GM06990 (cell line): ENCODE data around the gene ACTMAP.

Source experiments
- DNase-seq: peaks from one replicate; pipeline ENCODE4 v3.0.0-alpha.2; 2011; ENCODE audit not compliant: insufficient read length; ENCODE audit errors: extremely low read depth
- H3K27me3 ChIP-seq: replicated peaks from 2 replicates; pipeline ENCODE4 v1.6.0; 2011; ENCODE audit warnings: low read length; ENCODE audit not compliant: control insufficient read depth, insufficient read depth
- H3K36me3 ChIP-seq: 2 replicates; pipeline ENCODE4 v1.5.1; 2011; ENCODE audit warnings: low read length; ENCODE audit not compliant: control insufficient read depth, insufficient read depth
- H3K4me3 ChIP-seq: replicated peaks from 2 replicates; pipeline ENCODE4 v1.5.1; 2011; ENCODE audit warnings: low read depth, mild to moderate bottlenecking, control low read depth, low read length
- TF ChIP-seq, protein P1 (sequence below): IDR thresholded peaks from 2 replicates; pipeline ENCODE4 v1.5.1; 2011; ENCODE audit warnings: low read length, control low read depth, mild to moderate bottlenecking, inconsistent platforms; ENCODE audit not compliant: insufficient read depth, poor library complexity, severe bottlenecking

ACTMAP gene, protein sequence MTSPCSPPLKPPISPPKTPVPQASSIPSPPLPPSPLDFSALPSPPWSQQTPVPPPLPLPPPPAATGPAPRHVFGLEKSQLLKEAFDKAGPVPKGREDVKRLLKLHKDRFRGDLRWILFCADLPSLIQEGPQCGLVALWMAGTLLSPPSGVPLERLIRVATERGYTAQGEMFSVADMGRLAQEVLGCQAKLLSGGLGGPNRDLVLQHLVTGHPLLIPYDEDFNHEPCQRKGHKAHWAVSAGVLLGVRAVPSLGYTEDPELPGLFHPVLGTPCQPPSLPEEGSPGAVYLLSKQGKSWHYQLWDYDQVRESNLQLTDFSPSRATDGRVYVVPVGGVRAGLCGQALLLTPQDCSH

GRCh38 chr19:40750058-40750873, at the start of gene ACTMAP:
Gene ACTMAP (minus strand): TSS chr19:40750477. CDS start chr19:40749803, 674 bp downstream.
- Histone ChIP-seq H3K27me3 (no peaks in the 10 kb centered on the region), H3K36me3 (peaks cover under 1% of the 10 kb centered on the region), H3K4me3 (peak within 1 kb of the TSS; percentile 95)
- DNase-seq: peak; percentile 100
- TF ChIP-seq, protein P1, sequence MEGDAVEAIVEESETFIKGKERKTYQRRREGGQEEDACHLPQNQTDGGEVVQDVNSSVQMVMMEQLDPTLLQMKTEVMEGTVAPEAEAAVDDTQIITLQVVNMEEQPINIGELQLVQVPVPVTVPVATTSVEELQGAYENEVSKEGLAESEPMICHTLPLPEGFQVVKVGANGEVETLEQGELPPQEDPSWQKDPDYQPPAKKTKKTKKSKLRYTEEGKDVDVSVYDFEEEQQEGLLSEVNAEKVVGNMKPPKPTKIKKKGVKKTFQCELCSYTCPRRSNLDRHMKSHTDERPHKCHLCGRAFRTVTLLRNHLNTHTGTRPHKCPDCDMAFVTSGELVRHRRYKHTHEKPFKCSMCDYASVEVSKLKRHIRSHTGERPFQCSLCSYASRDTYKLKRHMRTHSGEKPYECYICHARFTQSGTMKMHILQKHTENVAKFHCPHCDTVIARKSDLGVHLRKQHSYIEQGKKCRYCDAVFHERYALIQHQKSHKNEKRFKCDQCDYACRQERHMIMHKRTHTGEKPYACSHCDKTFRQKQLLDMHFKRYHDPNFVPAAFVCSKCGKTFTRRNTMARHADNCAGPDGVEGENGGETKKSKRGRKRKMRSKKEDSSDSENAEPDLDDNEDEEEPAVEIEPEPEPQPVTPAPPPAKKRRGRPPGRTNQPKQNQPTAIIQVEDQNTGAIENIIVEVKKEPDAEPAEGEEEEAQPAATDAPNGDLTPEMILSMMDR: no peak

DNA sequence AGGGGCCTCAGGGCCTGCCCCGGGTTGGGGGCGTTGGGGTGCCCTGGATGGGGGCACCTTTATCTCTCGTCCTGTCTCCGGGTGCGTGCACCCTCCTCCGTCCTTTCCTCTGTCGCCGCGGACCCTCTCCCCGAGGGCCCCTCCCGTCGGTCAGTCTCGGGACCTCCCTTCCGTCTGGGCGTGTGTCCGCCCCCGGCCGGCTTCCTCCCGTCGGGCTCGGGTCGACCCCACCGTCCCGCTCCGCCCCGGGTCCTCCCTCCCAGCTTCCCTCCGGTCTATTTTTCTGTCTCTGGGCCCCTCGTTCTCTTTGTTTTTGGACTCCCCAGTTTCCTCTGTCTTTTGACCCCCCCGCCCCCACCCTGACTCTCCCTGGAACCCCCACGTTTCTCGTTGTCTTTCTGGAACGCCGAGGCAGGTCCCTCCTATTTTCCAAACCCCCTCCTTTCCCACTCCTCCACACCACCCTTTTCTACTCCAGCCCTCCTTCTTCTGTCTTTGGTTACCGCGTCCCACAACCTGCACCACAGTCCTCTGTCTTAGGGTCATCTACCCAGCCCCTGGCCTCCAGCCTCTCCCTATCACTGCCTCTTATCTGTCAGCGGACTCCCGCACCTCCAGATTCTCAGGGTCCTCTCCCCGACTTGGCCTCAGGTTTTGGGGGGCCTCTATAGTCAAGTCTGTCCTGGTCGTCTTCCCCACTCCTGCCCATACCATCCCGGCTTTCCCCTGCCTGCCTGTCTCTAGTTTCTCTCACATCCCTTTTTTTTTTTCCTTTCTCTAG, 49.5 kb upstream of the ACTMAP start:
- peak overlapping the region; percentile 93 for H3K4me3 ChIP-seq
- DNase-seq: peak; percentile 50
- H3K27me3 ChIP-seq: no peaks in the 10 kb centered on the region
- TF ChIP-seq, protein P1: no peak
- peaks cover 19% of the 10 kb centered on the region for H3K36me3 ChIP-seq

DNA sequence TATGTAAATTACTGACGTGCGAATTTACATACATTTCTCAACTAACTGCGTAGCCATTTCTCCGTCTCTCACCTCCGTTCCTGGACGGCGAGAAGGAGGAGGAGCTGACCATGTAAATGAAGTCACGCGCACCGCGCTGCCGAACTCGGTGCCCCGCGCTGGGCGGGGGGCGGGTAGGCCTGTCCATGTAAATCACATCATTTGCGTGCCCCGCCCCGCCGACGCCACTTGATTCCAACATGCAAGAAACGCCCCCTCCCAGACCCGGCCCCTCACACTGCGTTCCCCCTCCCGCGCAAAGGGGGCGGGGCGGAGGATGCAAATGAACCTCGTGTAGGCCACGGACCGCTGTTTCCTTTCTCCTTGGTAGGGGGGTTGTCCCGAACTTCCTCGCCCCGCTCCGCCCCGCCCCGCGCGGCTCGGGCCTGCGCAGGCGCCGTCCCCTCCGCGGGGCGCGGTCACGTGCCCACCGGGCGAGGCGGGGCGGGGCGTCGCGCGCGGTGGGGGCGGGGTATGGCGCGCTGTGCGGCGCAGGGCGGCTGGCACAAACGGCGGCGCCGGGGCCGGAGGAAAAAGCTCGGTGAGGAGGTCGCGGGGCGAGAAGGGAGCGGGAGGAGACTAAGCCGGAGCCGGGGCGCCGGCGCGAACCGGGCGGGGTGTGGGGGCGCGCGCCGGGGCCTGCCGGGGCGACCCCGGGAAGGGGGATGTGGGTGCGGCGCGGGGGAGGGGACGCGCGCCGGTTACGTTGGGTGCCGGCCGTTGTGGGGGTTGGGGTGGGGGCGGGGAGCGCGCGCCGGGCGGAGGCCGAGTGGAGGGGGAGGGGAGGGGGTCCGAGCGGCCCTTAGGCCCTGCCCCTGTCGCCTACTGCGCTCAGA, 48.6 kb upstream of the ACTMAP start, which contains the start of gene EGLN2:
EGLN2 (plus strand) TSS at position 509 of the 875 bp plus-strand sequence. CDS start 1,382 bp downstream, outside the sequence.
- DNase-seq: peak; percentile 100
- Histone ChIP-seq H3K27me3 (no peaks in the 10 kb centered on the region), H3K36me3 (peaks cover 14% of the 10 kb centered on the region), H3K4me3 (peak within 1 kb of the TSS; percentile 93)
- TF ChIP-seq, protein P1: no peak

DNA sequence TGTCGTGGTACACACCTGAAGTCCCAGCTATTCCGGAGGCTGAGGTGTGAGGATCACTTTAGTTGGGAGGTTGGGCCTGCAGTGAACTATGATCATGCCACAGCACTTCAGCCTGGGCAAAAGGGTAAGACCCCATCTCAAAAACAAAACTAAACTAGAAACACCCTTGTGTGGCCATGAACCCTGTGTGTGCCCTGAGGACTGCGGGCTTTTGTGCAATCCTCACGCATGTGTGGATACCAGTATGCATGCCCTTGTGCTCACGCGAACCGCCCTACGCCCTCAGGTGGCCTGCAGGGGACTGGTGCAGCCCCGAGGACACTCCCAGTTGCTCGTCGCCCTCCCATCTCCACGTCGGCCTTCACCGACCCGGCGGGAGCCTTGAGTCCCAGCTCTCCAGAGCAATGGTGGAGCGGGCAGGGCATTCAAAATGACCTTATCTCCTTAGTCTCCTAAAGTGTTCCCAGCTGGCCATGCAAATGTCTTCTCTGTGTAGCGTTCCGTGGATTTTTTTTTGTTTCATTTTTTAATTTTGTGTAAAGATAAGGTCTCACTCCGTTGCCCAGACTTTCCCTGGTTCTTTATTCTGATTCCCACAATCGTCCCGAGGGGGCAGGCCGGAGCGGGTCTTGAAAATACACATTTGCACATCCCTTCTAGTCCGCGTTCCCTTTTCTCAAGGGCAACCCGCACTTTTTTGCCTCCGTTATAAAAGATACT, 47.8 kb upstream of the ACTMAP start:
- TF ChIP-seq, protein P1: peak; percentile 54
- peaks cover 12% of the 10 kb centered on the region for H3K36me3 ChIP-seq
- H3K4me3 ChIP-seq: peak overlapping the region; percentile 57
- DNase-seq: peak; percentile 78
- H3K27me3 ChIP-seq: no peaks in the 10 kb centered on the region
